ELR (cell line): Measurements from ENCODE around the gene TIPARP.

Experiments
- DNase-seq: peaks from one replicate; pipeline ENCODE4 v3.0.0-alpha.2; 2015; ENCODE audit warnings: low read depth

TIPARP gene

DNA sequence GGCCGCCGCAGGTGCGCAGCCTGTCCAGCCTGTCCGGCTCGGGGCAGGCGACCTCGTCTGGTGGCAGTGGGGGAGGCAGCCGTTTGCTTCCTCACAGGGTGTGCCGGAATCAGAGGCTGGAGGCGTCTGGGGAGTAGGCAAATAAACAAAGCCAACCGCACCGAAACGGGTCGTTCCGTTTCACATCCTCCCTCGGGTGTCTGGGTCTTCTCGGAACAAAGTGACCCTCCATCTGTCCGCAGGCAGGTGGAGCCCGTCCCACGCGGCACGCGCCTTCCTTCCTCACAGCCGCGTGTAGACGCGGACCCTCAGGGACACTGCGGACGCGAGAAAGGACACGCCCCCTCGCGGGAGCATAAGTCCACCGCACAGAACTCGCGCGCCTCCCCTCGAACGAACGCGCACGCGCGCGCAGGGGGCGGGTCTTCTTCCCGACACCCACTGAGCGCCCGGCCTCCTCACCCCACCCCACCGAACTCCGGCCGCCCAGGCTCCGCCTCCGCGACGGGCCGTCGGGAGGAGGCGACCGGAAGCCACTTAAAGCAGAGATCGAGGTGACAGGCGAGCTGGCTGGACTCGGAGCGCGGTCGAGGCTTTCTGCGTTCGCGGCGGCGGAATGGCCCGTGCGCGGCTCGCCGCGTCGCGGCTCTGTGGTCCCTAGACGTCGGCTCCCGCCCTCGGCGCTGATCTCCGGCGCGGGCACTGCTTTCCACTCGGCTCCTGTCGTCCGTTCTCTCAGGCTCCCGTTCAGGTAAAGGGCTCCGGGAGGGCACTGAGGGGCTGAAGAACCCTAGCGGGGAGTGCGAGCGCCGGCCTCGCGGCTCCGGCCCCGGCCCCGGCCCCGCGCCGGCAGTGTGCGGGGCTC lies at the start of gene TIPARP:
TIPARP (plus strand) TSS at position 545 of the 865 bp plus-strand sequence. CDS start 3,108 bp downstream, outside the sequence.
- DNase-seq: peak; percentile 98

DNA sequence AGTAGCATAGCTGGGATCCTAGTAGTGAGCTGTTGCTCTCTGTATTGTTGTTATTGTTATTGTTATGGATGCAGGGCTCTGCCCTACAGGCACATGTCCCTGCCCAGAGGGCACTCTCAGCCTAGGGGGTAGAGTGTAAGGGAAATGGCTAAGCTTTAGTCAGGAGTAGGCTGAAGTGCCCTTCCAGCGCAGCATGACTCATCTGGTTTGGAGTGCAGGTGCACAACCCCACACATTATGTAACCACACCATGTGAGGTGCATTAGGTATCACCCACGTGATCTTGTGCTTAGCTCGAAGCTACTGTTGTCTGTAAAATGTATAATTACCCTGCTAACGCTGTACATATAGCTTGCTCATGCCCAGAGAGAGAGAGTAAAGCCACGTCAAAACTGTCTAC lies 48.3 kb upstream of the TIPARP start:
- DNase-seq: peak; percentile 78

- peak; percentile 31 for DNase-seq
Measured at GRCh38 chr3:156627946-156628569, 46.3 kb upstream of the TIPARP start.

GRCh38 chr3:156628836-156629618 lies 45.4 kb upstream of the TIPARP start:
- DNase-seq: no peak

- peak; percentile 57 for DNase-seq
Measured at GRCh38 chr3:156630081-156630772, 44.2 kb upstream of the TIPARP start.

DNA sequence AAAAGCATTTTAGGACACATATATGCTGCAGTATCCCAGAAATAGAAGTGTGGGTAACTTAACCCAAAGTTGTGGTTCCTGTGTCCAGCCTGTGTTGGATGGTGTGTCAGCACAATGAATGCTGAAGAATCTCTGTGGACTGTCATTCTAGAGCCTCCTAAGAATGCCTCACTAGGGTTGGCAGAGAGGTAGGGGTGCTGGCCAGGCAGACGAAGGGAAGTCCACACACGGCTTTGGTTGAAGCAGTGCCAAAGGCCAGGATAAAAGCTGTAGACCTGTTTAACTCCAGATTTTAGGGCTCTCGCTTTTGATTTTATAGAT lies 43.7 kb upstream of the TIPARP start:
- DNase-seq: peak; percentile 27

DNA sequence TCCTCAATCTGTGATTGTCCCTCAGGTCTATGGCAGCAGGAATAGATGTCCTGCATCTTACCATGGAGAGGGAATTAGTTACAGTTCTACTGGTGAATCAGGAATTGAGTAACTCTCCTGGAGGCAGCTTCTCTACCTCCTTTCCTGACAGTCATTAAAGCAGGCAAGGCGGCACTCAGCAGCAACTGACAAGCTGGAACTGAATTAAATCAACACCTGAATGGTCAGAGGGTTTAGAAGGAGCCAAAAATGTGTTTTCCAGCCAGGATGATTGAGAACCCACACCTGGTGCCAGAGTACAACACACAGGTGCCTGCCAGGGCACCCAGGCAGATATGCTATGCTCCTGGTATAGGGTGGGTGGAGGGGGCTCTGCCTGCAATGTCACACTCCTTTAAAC lies 43.1 kb upstream of the TIPARP start:
- no peak for DNase-seq

GRCh38 chr3:156632601-156633000 lies 41.8 kb upstream of the TIPARP start:
- DNase-seq: no peak

- peak; percentile 45 for DNase-seq
Measured at GRCh38 chr3:156633335-156633734, 41.1 kb upstream of the TIPARP start.

DNA sequence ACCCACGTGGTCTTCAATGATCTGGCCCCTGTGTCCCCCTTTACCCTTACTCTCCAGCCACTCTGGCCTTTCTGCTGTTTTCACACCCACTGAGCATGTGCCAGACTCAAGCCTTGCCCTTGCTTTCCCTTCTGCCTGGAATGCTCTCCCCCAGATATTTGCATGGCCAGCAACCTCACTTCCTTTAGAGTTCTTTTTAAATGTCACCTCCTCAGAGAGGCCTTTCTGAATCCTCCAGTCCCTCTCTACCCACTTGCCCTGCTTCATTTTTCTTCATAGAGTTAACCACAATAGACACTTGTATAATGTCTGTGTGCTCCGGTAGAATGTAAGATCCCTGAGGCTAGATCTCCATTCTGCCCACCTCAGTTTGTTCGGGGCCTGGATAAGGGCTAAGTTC lies 39.4 kb upstream of the TIPARP start:
- no peak for DNase-seq

GRCh38 chr3:156635973-156636372 lies 38.4 kb upstream of the TIPARP start:
- DNase-seq: no peak

- DNase-seq: peak; percentile 75
Measured at GRCh38 chr3:156637480-156638022, 36.8 kb upstream of the TIPARP start.

DNA sequence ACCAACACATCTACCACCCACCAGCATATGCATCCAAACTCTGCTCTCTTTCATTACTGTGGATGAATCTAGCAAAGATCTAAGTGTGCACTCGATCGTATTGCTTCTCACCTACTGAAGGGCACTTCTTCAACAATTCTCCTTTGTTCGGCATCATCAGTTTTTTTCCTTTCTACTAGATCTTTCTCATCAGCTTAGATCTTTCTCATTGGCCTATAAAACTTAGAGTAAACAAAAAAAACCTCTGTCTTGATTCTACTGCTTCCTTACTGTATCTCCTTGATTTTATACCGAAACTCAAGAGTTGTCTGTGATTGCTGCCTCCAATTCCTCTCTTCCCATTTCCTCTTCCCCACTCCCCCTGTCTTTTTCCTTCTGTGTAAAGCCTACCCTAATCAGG lies 36.1 kb upstream of the TIPARP start:
- no peak for DNase-seq

GRCh38 chr3:156639414-156640023 lies 34.9 kb upstream of the TIPARP start:
- no peak for DNase-seq

GRCh38 chr3:156641618-156641975 lies 32.8 kb upstream of the TIPARP start:
- no peak for DNase-seq

DNA sequence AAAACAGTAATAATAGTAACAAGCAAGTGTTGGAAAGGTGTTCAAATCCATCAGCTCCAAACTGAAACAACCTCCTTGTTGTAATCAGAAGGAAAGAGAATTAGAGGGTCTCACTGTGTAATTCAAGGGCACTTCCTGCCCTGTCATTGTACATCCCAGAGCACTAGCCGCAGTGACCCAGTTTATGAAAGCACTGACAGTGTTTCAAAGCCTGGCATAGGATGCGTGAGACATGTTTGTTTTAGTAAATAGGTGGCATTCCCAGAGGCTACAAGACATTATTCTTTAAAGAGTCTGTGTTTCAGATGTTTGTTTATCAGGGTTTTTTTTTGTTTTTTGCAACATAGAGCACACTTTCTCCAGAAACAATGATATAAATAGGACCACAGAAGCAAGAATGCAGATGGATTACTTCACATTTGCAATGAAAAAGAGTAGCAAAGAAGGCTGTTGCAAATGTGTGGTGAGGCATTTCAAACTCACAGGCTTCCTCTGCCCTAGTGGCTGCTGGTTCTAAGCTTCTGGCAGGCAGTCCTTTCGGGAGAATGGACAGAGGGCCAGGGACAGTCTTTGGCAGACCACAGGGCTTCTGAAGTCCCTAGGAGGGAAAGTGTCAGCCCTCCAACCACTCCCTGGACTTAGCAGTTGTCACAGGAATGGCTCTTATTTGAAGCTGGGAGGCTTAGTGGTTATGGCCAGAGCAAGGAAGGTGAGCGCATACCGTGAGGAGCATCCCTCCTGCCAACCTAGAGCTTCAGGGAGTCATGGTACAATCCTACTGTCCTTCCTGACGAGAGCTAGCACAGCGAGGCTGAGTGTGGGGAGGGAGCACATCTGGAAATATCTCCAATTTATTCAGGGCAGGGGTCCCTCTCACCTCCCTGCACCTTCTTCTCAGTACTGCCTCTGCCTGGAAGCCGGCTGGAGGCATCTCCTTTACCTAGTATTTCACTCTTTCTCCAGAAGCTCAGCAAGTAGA lies 31.4 kb upstream of the TIPARP start:
- DNase-seq: no peak

GRCh38 chr3:156643729-156644389 lies 30.5 kb upstream of the TIPARP start:
- no peak for DNase-seq

- DNase-seq: no peak
Measured at GRCh38 chr3:156644958-156645357, 29.4 kb upstream of the TIPARP start.

DNA sequence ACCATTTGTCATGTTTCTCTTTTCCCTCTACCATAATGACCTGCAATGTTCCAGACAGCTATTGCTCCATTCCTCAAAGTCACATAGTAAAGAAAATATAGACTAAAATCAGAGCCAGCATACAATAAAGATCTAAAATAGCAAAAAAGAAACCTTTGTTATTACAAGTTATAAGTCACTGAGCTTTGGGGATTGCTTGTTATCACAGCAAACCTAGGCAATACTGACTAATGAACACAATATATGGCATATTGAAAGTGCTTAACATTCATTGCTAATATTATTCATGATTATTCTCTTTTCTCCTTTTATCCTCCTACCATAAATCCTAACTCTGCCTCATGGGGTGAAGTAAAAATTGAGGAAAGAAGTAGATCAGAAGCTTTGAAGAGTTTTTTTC lies 27.4 kb upstream of the TIPARP start:
- DNase-seq: no peak

DNA sequence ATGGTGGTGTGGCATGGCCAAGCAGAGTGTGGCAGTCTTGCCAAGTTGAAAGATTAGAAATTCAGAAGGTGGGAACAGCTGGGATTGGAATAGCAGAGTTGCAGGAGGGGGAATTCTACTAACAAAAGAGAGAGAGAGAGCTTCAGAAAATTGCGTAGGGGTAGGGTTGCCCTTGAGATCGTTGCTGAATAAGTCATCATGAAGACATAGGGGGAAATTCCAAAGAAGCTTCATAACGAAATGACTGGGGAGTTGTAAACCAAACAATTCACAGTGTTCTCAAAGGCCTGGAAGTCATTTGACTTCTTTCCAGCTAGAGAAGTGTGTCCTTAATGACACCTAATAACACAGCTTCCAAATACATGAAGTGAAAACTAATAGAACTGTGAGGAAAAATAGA lies 26.3 kb upstream of the TIPARP start:
- DNase-seq: peak; percentile 86
